Aorta (tissue), 5 donors: ENCODE data around the gene PARP11. TPM values are rescaled to one million over a fixed set of nuclear protein-coding genes. Genes with fewer than 3 reads are reported as not detected.

Experiments used
- ATAC-seq: fragments of 200-7000 bp; cut with Tn5 transposase; one replicate; pipeline ENCODE4 v1.9.1; 2022; ENCODE audit warnings: moderate library complexity; ENCODE audit not compliant: low FRiP score
- DNase-seq, 2 donors: peaks; one replicate each; pipeline ENCODE4 v3.0.0-alpha.2; 2020
- H3K27ac ChIP-seq, 2 donors: one replicate each; pipeline ENCODE4 v1.5.1; 2013; ENCODE audit warnings: low read length in 2 of 2, mild to moderate bottlenecking in 2 of 2, moderate library complexity in 2 of 2, control low read depth in 1 of 2, inconsistent platforms in 1 of 2, low read depth in 1 of 2
- H3K27me3 ChIP-seq, 2 donors: one replicate each; pipeline ENCODE4 v1.6.1; 2013; ENCODE audit warnings: control low read depth in 1 of 2, low read length in 1 of 2, mild to moderate bottlenecking in 1 of 2, moderate library complexity in 1 of 2; ENCODE audit not compliant: insufficient read depth in 2 of 2, control insufficient read depth in 1 of 2
- H3K36me3 ChIP-seq, 2 donors: one replicate each; pipeline ENCODE4 v1.6.1; 2013; ENCODE audit warnings: control low read depth in 1 of 2, low read length in 1 of 2, mild to moderate bottlenecking in 1 of 2; ENCODE audit not compliant: insufficient read depth in 2 of 2, control insufficient read depth in 1 of 2
- H3K4me1 ChIP-seq, 2 donors: one replicate each; pipeline ENCODE4 v1.6.1; 2013; ENCODE audit warnings: low read length in 2 of 2, control low read depth in 1 of 2, mild to moderate bottlenecking in 1 of 2, moderate library complexity in 1 of 2; ENCODE audit not compliant: insufficient read depth in 2 of 2, control insufficient read depth in 1 of 2
- H3K4me3 ChIP-seq, 2 donors: one replicate each; pipeline ENCODE4 v1.5.1; 2013; ENCODE audit warnings: low read length in 2 of 2, control low read depth in 1 of 2, mild to moderate bottlenecking in 1 of 2
- H3K9me3 ChIP-seq: one replicate; pipeline ENCODE4 v1.6.1; 2013; ENCODE audit warnings: mild to moderate bottlenecking, low read length; ENCODE audit not compliant: control insufficient read depth
- WGBS, 2 donors: extraction: QIAGEN DNeasy Blood & Tissue Kit; methylation state at CpG; one replicate each; pipeline ENCODE4 v1.1.7; 2013; 5-methylcytosine and 5-hydroxymethylcytosine counted together
- intact Hi-C, 2 donors: fragments of 100-400 bp; cut with DNase I; formaldehyde crosslinking; loops; one replicate each; pipeline versions ENCODE4 v1.14.2 to v1.15.0; 2022
- polyA plus RNA-seq, 2 donors: library from polyadenylated mRNA; stranded (reverse); fragments of 200-250 nt; gene quantifications; one replicate each; pipeline ENCODE4 v1.2.3, GENCODE V29; 2013
- total RNA-seq, 2 donors: library from RNA; stranded (reverse); fragmentation: NEBNext Ultra II Directional; extraction: Animal tissue kit (Norgen Biotek cat#: 25700); gene quantifications; one replicate each; pipeline ENCODE4 v1.2.1, GENCODE V29; 2021
- donor health status: healthy with polysubstance abuse.
- donor health status: Bipolar disorder and iron deficiency.
- donor health status: DM: no; HTN: no; CAD: no.
- donor health status: DM: no; HTN: no; CAD: no.
- donor health status: DM: yes; HTN: yes; CAD: no.

Gene PARP11
- total and polyA plus RNA-seq, 4 donors: 2.1 to 18.2 (median 7.4) TPM

DNA sequence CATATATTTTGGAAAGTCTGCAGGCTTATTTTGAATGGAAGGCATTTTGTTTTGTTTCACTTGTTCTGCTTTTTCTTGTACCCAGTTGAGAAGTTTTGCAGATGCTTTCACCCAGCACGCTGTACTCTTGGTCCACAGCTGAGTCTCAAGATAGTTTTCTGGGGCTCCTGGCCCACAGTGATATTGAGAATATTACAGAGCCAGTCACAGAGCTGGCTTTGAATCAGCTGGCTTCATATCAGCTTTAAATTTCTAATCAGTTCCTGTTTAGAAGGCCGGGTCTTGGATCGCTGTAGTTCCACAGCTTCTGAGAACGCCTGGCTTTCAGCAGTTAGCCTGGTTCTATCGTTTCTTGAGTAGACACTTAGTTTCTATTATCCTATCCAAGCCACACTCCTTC is 32.5 kb upstream of the PARP11 start:
- 25 to 26% methylated on average over 5 of the region's 5 CpGs for WGBS, 2 donors
- Histone ChIP-seq H3K36me3 (no peaks in the 10 kb centered on the region), H3K27me3 (peaks cover 0 to 3% of the 10 kb centered on the region in 2 donors), H3K27ac (no peak overlapping the region), H3K9me3 (peaks cover 3% of the 10 kb centered on the region), H3K4me3 (no peak overlapping the region), H3K4me1 (no peaks in the 10 kb centered on the region)
- ATAC-seq (no peak), DNase-seq (no peak)
- intact Hi-C loops: no loop called here

DNA sequence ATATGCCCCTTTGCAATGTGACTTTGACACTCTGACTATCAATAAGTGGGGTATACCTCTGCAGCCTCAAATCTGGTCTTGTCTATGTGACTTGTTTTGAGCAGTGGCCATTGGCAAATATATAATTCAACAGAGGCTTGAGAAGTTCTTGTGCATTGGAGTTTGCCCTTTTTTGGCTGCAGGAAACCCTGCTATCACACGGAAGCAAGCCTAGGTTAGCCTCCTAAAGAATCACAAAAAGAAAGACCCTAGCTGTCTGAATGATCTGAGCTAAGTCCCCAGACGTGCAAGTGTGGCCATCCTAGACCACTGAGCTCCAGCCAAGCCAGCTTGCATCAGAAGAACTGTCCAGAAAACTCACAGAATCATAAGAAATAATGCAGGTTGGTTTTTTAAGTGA is 31.8 kb upstream of the PARP11 start:
- Histone ChIP-seq H3K9me3 (peaks cover 3% of the 10 kb centered on the region), H3K4me3 (no peak overlapping the region), H3K27ac (no peak overlapping the region), H3K36me3 (no peaks in the 10 kb centered on the region), H3K4me1 (no peaks in the 10 kb centered on the region), H3K27me3 (peaks cover 0 to 3% of the 10 kb centered on the region in 2 donors)
- 23 to 25% methylated on average over 2 of the region's 2 CpGs for WGBS, 2 donors
- DNase-seq (no peak), ATAC-seq (no peak)
- intact Hi-C loops: no loop called here

DNA sequence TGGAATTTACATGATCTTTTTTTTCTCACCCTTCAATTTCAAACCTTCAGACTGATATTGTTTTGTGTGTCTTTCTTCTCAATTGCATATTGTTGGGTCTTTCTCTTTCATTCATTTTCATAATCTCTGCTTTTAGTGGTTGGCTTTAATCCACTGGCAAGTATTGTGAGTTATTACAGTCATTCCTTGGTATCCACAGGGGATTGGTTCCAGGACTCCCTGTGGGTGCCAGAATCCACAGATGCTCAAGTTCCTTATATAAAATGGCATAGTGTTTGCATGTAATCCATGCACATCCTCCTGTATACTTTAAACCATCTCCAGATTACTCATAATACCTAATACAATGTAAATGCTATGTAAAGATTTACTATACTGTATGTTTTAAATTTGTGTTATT is 29.7 kb upstream of the PARP11 start:
- ATAC-seq (no peak), DNase-seq (no peak)

DNA sequence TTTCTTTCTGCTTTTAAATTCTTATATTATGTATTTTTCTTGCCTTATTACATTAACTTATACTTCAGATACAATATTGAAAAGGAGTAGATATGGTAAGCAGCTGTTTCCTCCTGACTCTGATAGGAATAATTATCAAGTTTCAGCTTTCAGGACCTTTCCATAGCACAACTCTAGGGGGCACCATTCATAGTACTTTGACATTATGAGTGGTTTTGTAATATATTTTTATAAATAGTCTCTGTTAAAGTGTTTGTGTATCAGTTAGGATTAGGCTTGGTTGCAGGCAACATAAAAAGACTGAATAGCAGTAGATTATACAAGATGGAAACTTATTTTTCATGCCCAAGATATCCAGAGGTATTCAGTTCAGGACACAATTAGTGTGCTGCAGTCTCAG is 27.9 kb upstream of the PARP11 start:
- H3K9me3 ChIP-seq: no peaks in the 10 kb centered on the region
- no peak overlapping the region for H3K27ac ChIP-seq
- no peak for DNase-seq
- ATAC-seq: no peak
- peaks cover 0 to 3% of the 10 kb centered on the region in 2 donors for H3K27me3 ChIP-seq
- H3K36me3 ChIP-seq: no peaks in the 10 kb centered on the region
- no peak overlapping the region for H3K4me3 ChIP-seq
- H3K4me1 ChIP-seq: no peaks in the 10 kb centered on the region
- intact Hi-C loops: no loop called here

More for the DNA sequence above, 29.7 kb upstream of the PARP11 start:
- no peak overlapping the region for H3K4me3 ChIP-seq
- H3K36me3 ChIP-seq: no peaks in the 10 kb centered on the region
- H3K27ac ChIP-seq: no peak overlapping the region
- H3K9me3 ChIP-seq: no peaks in the 10 kb centered on the region
- intact Hi-C loops: no loop called here
- H3K27me3 ChIP-seq: peaks cover 0 to 3% of the 10 kb centered on the region in 2 donors
- H3K4me1 ChIP-seq: no peaks in the 10 kb centered on the region

DNA sequence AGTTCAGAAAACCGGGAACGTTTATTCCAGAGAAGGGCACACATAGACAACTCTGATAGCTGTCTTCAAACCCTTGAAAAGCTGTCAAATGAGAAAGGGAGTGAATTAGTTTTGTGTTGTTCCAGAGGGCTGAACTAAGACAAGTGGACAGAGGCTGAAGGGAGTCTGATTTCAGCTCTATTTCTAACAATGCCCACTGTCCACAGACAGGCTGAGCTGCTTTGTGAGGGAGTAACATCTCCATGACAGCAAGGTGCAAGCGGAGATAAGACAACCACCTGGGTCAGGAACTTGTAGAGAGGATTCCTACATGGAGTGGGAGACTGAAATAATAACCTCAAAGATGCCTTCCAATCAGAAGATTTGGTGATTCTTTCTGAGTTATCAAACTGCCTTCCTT is 25.6 kb upstream of the PARP11 start:
- ATAC-seq (no peak), DNase-seq (no peak)
- intact Hi-C loops: no loop called here
- no peaks in the 10 kb centered on the region for H3K9me3 ChIP-seq
- H3K27ac ChIP-seq: no peak overlapping the region
- H3K36me3 ChIP-seq: no peaks in the 10 kb centered on the region
- 86 to 95% methylated on average over 3 of the region's 3 CpGs for WGBS, 2 donors
- no peaks in the 10 kb centered on the region for H3K27me3 ChIP-seq
- no peak overlapping the region for H3K4me3 ChIP-seq
- no peaks in the 10 kb centered on the region for H3K4me1 ChIP-seq

DNA sequence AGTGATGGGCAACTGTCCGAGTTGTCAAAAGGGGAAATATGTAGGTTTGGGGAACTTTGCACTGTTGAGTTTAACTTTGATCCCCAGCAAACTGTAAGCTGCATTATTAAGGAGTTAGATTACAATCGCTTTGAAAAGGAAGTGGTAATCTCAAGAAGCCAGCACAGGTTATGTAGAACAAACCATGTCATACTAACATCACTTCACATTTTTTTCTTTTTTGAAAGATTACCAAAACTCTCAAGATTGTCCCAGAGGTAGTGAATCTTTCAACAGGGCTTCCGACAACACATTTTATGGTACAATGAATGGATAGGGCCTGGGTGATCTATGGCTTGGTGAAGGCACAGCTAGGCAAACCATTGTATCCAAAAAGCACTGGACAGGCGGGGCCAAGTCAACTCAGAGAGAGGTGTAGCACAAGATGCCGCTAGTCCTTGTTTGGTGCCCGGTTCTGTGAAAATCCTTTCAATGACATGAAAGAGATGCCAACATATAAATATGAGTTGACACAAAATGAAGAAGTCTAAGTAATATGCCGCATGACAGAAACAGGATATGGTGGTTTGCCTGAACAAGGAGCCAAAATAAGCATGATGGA is 24.3 kb upstream of the PARP11 start:
- H3K9me3 ChIP-seq: no peaks in the 10 kb centered on the region
- DNase-seq: no peak
- H3K36me3 ChIP-seq: no peaks in the 10 kb centered on the region
- peak; percentile 15 for ATAC-seq
- no peak overlapping the region for H3K4me3 ChIP-seq
- 66 to 76% methylated on average over 7 of the region's 7 CpGs for WGBS, 2 donors
- intact Hi-C loops: no loop called here
- H3K27me3 ChIP-seq: no peaks in the 10 kb centered on the region
- no peaks in the 10 kb centered on the region for H3K4me1 ChIP-seq
- no peak overlapping the region for H3K27ac ChIP-seq

DNA sequence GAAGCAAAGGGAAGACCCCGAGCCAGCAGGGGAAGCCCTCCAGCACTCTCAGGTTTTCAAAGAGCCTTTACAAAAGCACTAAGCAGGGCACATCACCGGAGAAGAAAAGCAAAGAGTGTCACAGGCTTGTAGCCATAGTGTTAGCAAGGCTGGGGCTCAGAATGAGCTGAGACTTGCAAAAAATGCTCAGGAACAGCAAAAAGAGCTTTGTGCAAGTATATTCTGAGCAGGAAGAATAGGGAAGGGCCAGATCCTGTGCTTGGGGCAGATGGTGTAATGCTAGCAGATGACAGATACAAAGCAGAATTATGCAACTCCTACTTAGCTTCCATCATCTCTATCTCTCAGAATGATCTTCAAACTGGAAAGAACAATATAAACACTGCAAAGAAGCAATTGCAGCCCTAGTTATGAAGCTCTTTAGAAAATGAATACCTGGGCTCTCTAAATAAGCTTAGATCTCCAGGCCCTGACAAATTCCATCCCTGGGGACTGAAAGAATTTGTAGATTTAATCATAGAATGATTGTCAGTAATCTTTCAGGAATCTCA is 23.7 kb upstream of the PARP11 start:
- Histone ChIP-seq H3K4me3 (no peak overlapping the region), H3K27ac (no peak overlapping the region), H3K27me3 (no peaks in the 10 kb centered on the region), H3K4me1 (no peaks in the 10 kb centered on the region), H3K36me3 (no peaks in the 10 kb centered on the region), H3K9me3 (no peaks in the 10 kb centered on the region)
- DNase-seq: peak in 1 of 2 donors; percentile 55
- intact Hi-C loops: no loop called here
- WGBS, 2 donors: 52 to 63% methylated on average over 2 of the region's 2 CpGs
- ATAC-seq: peak; percentile 59

DNA sequence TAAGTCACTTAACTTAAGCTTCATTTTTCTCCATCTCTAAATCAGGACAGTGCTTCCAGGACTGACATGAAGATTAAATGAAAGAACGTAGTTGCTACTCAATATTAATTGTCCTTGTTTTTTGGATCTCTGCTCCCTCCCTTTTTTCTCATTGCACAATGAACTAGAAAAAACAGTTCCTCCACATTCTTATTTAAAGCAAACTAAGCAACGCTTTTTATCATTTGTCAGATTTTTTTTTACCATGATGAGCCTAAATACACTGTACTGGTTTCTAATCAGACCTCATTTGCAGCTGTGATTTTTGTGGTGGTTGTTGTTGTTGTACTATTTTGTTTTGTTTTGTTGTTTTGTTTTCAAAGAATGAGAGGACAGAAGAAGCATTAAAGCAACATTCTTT is 23.2 kb upstream of the PARP11 start:
- Histone ChIP-seq H3K4me1 (no peaks in the 10 kb centered on the region), H3K4me3 (no peak overlapping the region), H3K27me3 (no peaks in the 10 kb centered on the region), H3K27ac (no peak overlapping the region), H3K9me3 (no peaks in the 10 kb centered on the region), H3K36me3 (no peaks in the 10 kb centered on the region)
- intact Hi-C loops: no loop called here
- DNase-seq (no peak), ATAC-seq (no peak)
- 69 to 76% methylated on average over 2 of the region's 2 CpGs for WGBS, 2 donors

DNA sequence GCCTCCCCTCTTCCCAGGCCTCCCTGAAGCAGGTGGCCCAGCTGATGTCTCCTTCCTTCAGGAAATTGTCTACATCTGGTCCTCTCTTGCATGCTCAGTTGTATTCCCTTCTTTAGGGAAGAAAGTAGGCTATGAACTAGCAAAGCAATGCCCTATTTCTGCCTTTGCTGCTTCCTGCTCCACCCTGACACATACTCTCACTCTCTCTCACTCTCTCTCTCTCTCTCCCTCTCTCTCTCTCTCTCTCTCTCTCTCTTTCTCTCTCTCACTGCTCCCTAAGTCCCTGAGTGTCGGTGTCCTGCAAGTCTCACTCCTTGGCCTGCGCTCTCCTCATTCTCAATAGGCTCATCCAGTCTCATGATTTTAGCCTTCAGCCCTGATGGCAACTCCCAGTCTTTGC is 19.4 kb upstream of the PARP11 start:
- Histone ChIP-seq H3K27ac (no peak overlapping the region), H3K27me3 (no peaks in the 10 kb centered on the region), H3K36me3 (no peaks in the 10 kb centered on the region), H3K4me3 (no peak overlapping the region), H3K4me1 (no peaks in the 10 kb centered on the region), H3K9me3 (no peaks in the 10 kb centered on the region)
- ATAC-seq (no peak), DNase-seq (no peak)
- WGBS, 2 donors: 90 to 95% methylated on average over 2 of the region's 2 CpGs
- intact Hi-C loops: no loop called here
